DOHH2 (cell line): ENCODE measurements around the gene CADPS2.

ENCODE experiments used
- CTCF ChIP-seq: fragments of 200-600 bp; sonication (generic); IDR thresholded peaks from one replicate; pipeline ENCODE4 v1.5.1; 2014; ENCODE audit warnings: antibody characterized with exemption, mild to moderate bottlenecking, low read depth, low read length; ENCODE audit not compliant: poor library complexity, severe bottlenecking
- EZH2phosphoT487 ChIP-seq: fragments of 200-600 bp; sonication (generic); IDR thresholded peaks from 2 replicates; pipeline ENCODE4 v1.6.1; 2017; ENCODE audit warnings: borderline replicate concordance, mild to moderate bottlenecking, antibody characterized with exemption, low read length, moderate library complexity, mixed read lengths

GRCh38 chr7:122394512-122394911 is 491.7 kb downstream of the CADPS2 start:
- no peak for TF ChIP-seq CTCF
- no peak for TF ChIP-seq EZH2phosphoT487
